ENCODE results near the gene PGM2L1.

- no peak for TF ChIP-seq POLR2A (IDR thresholded peaks at IDR 0.05)
- no peak for TF ChIP-seq CTCF (IDR thresholded peaks at IDR 0.05)
These were observed 17.3 kb downstream of the PGM2L1 start for GRCh38 chr11:74380746-74381439.

Data from adrenal gland (tissue), 5 donors.